A549 (cell line): ENCODE measurements around the gene HIC1. TPM values are rescaled to one million over a fixed set of nuclear protein-coding genes. Genes with fewer than 3 reads are reported as not detected.

Experiments used
- ATAC-seq, 2 experiments: fragments of 200-7000 bp in 1 of 2; fragments of >200 bp in 1 of 2; cut with Nextera tagmentation in 1 of 2; cut with Tn5 transposase in 1 of 2; 3 replicates each; pipeline versions ENCODE4 v1.8.0 to v1.9.1; 2018 to 2020; ENCODE audit warnings: mild to moderate bottlenecking in 1 of 2, moderate library complexity in 1 of 2
- CTCF ChIA-PET: fragments of 300-600 bp; sonication (Branson Sonifier 250); formaldehyde crosslinking; extraction: SDS; loops from one replicate; lab custom pipeline; 2021; ENCODE audit warnings: antibody characterized with exemption, inconsistent platforms; lab: Yijun Ruan, JAX
- POLR2A ChIA-PET: fragments of 350-600 bp; formaldehyde crosslinking; extraction: SDS; loops from one replicate; lab custom pipeline; 2021; ENCODE audit warnings: antibody characterized with exemption, inconsistent platforms; lab: Yijun Ruan, JAX
- DNase-seq, 2 experiments: peaks; one replicate each; pipeline versions ENCODE4 v3.0.0 to v3.0.0-alpha.2; 2011 to 2016; ENCODE audit warnings: low read depth in 1 of 2, low spot score in 1 of 2
- FAIRE-seq: peaks from 2 replicates; lab custom pipeline; 2011; peaks lifted over from hg19 to GRCh38; lab: Jason Lieb, UNC
- H3K27ac ChIP-seq, 2 experiments: fragments of >200 bp; sonication (Bioruptor Twin); formaldehyde crosslinking; 3 replicates each; pipeline ENCODE4 v1.5.1; 2016 to 2017
- H3K4me1 ChIP-seq: fragments of >200 bp; sonication (Bioruptor Twin); formaldehyde crosslinking; 3 replicates; pipeline ENCODE4 v1.6.1; 2016
- H3K4me2 ChIP-seq: fragments of >200 bp; sonication (Bioruptor Twin); formaldehyde crosslinking; 3 replicates; pipeline ENCODE4 v1.6.1; 2016
- H3K4me3 ChIP-seq: fragments of >200 bp; sonication (Bioruptor Twin); formaldehyde crosslinking; 3 replicates; pipeline ENCODE4 v1.5.1; 2016
- H3K9me3 ChIP-seq: fragments of >200 bp; sonication (Bioruptor Twin); formaldehyde crosslinking; 3 replicates; pipeline ENCODE4 v1.6.1; 2016
- BCL3 ChIP-seq: fragments of >200 bp; sonication (Bioruptor Twin); formaldehyde crosslinking; IDR thresholded peaks from 3 replicates; pipeline ENCODE4 v1.6.1; 2016
- BHLHE40 ChIP-seq: IDR thresholded peaks from 2 replicates; pipeline ENCODE4 v1.6.1; 2012; ENCODE audit warnings: low read depth, low read length, inconsistent platforms
- CEBPB ChIP-seq, 2 experiments: fragments of >200 bp in 1 of 2; sonication (Bioruptor Twin) in 1 of 2; formaldehyde crosslinking in 1 of 2; IDR thresholded peaks; 2 replicates each; pipeline ENCODE4 v1.6.1; 2012 to 2016
- CHD2 ChIP-seq: fragments of 150-350 bp; IDR thresholded peaks from 2 replicates; pipeline ENCODE4 v1.6.1; 2014; ENCODE audit warnings: low read length; ENCODE audit not compliant: partially characterized antibody
- E2F6 ChIP-seq: IDR thresholded peaks from 2 replicates; pipeline ENCODE4 v1.6.1; 2012; ENCODE audit warnings: low read depth, borderline replicate concordance
- ELK1 ChIP-seq: fragments of 150-350 bp; IDR thresholded peaks from 2 replicates; pipeline ENCODE4 v1.6.1; 2014; ENCODE audit warnings: low read depth, mild to moderate bottlenecking, low read length
- FOXS1 ChIP-seq: fragments of 250-450 bp; sonication (Bioruptor Pico); IDR thresholded peaks from 2 replicates; pipeline ENCODE4 v1.5.0; 2020; ENCODE audit warnings: mild to moderate bottlenecking, moderate library complexity
- GATA3 ChIP-seq: IDR thresholded peaks from 2 replicates; pipeline ENCODE4 v1.6.1; 2012; ENCODE audit warnings: borderline replicate concordance
- HDAC2 ChIP-seq: fragments of 200-600 bp; sonication (generic); IDR thresholded peaks from 2 replicates; pipeline ENCODE4 v1.6.1; 2016
- HOXA7 ChIP-seq: fragments of 250-450 bp; sonication (Bioruptor Pico); IDR thresholded peaks from 2 replicates; pipeline ENCODE4 v1.5.0; 2020; ENCODE audit warnings: mild to moderate bottlenecking, moderate library complexity
- HOXB13 ChIP-seq: fragments of 250-450 bp; sonication (Bioruptor Pico); IDR thresholded peaks from 2 replicates; pipeline ENCODE4 v1.5.0; 2020; ENCODE audit warnings: low read depth, mild to moderate bottlenecking, moderate library complexity
- HOXB5 ChIP-seq: fragments of 250-450 bp; sonication (Bioruptor Pico); IDR thresholded peaks from 2 replicates; pipeline ENCODE4 v1.5.0; 2020; ENCODE audit warnings: mild to moderate bottlenecking, moderate library complexity
- JUN ChIP-seq, 2 experiments: fragments of >200 bp; sonication (Bioruptor Twin); formaldehyde crosslinking; IDR thresholded peaks; 2 replicates in 1 of 2; 3 replicates in 1 of 2; pipeline ENCODE4 v1.6.1; 2016 to 2017
- MAZ ChIP-seq: fragments of 150-350 bp; IDR thresholded peaks from 2 replicates; pipeline ENCODE4 v1.6.1; 2014; ENCODE audit warnings: antibody characterized with exemption, low read depth, low read length, borderline replicate concordance
- MYC ChIP-seq: IDR thresholded peaks from 2 replicates; pipeline ENCODE4 v1.6.1; 2012; ENCODE audit warnings: mild to moderate bottlenecking, inconsistent platforms, low read length, improper control_type of control experiment, borderline replicate concordance
- RAD21 ChIP-seq, 2 experiments: fragments of >200 bp in 1 of 2; sonication (Bioruptor Twin) in 1 of 2; formaldehyde crosslinking in 1 of 2; IDR thresholded peaks in 1 of 2; conservative IDR thresholded peaks in 1 of 2; 2 replicates in 1 of 2; 3 replicates in 1 of 2; pipeline ENCODE4 v1.6.1; 2012 to 2018; ENCODE audit warnings: inconsistent platforms in 1 of 2
- RNF2 ChIP-seq: fragments of 200-600 bp; sonication (generic); IDR thresholded peaks from 2 replicates; pipeline ENCODE4 v1.6.1; 2016; ENCODE audit warnings: low read depth, mild to moderate bottlenecking, antibody characterized with exemption, moderate library complexity, borderline replicate concordance
- SMC3 ChIP-seq: fragments of >200 bp; sonication (Bioruptor Twin); formaldehyde crosslinking; IDR thresholded peaks from 3 replicates; pipeline ENCODE4 v1.6.1; 2018; ENCODE audit warnings: inconsistent platforms
- TFCP2L1 ChIP-seq: fragments of 250-450 bp; sonication (Bioruptor Pico); IDR thresholded peaks from 2 replicates; pipeline ENCODE4 v1.5.0; 2021; ENCODE audit warnings: mild to moderate bottlenecking
- ZC3H11A ChIP-seq: fragments of 450-650 bp; IDR thresholded peaks from 2 replicates; pipeline ENCODE4 v1.6.1; 2014; ENCODE audit warnings: antibody characterized with exemption, mild to moderate bottlenecking
- whole genome bisulfite sequencing: methylation state at CpG from one replicate; pipeline ENCODE4 v1.1.6; 2017; ENCODE audit errors: missing lambda C conversion rate; 5-methylcytosine and 5-hydroxymethylcytosine counted together
- polyA plus RNA-seq, 4 experiments: library from polyadenylated mRNA; depleted of rRNA in 3 of 4; stranded (reverse); fragments of >200 nt; fragmentation: RNase III in 1 of 4; extraction: RNeasy Plus Mini Kit Qiagen cat#74134 plus additional on column Dnase treatment in 1 of 4; gene quantifications; 2 replicates in 3 of 4; 3 replicates in 1 of 4; pipeline ENCODE4 v1.2.3, GENCODE V29; 2011 to 2017
- TF ChIP-seq, protein P1 (sequence below): fragments of 250-450 bp; sonication (Bioruptor Pico); IDR thresholded peaks from 2 replicates; pipeline ENCODE4 v1.5.0; 2021; ENCODE audit warnings: mild to moderate bottlenecking, moderate library complexity, borderline replicate concordance

HIC1 gene
- polyA plus RNA-seq, 2 of the 4 experiments (the other 2 are of a cell fraction): 0.13 to 1.3 TPM

- POLR2A ChIA-PET: no interaction called here
- Histone ChIP-seq H3K4me3 (no peak overlapping the region), H3K4me1 (peaks cover 11% of the 10 kb centered on the region), H3K27ac (no peak overlapping the region), H3K4me2 (no peak overlapping the region), H3K9me3 (no peaks in the 10 kb centered on the region)
- no peak for ATAC-seq
- TF ChIP-seq TFCP2L1 (CRISPR knock-in tag): no peak
- TF ChIP-seq CEBPB (IDR thresholded peaks at IDR 0.05): no peak
- TF ChIP-seq ELK1: no peak
- TF ChIP-seq GATA3: no peak
- FAIRE-seq: peak; percentile 28
- CTCF ChIA-PET: interaction anchor here (1.0 to 17.0 kb wide), 13 partner anchors 8 to 445 kb away, joined by 3 to 224 read pairs (median 5); partner anchors contain the start of genes DPH1, HIC1, OVCA2 and RTN4RL1
- no peak for DNase-seq
- WGBS: 51% methylated on average over 8 of the region's 8 CpGs
These were observed 35.2 kb upstream of the HIC1 start for GRCh38 chr17:2019723-2020122.

GRCh38 chr17:2020721-2021120 lies 34.2 kb upstream of the HIC1 start:
- Histone ChIP-seq H3K4me1 (peaks cover 14% of the 10 kb centered on the region), H3K9me3 (no peaks in the 10 kb centered on the region), H3K27ac (no peak overlapping the region), H3K4me3 (no peak overlapping the region), H3K4me2 (no peak overlapping the region)
- TF ChIP-seq MYC: no peak
- TF ChIP-seq FOXS1 (CRISPR knock-in tag): no peak
- TF ChIP-seq SMC3: no peak
- TF ChIP-seq JUN (IDR thresholded peaks at IDR 0.05): no peak
- TF ChIP-seq, protein P1, sequence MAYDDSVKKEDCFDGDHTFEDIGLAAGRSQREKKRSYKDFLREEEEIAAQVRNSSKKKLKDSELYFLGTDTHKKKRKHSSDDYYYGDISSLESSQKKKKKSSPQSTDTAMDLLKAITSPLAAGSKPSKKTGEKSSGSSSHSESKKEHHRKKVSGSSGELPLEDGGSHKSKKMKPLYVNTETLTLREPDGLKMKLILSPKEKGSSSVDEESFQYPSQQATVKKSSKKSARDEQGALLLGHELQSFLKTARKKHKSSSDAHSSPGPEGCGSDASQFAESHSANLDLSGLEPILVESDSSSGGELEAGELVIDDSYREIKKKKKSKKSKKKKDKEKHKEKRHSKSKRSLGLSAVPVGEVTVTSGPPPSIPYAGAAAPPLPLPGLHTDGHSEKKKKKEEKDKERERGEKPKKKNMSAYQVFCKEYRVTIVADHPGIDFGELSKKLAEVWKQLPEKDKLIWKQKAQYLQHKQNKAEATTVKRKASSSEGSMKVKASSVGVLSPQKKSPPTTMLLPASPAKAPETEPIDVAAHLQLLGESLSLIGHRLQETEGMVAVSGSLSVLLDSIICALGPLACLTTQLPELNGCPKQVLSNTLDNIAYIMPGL (CRISPR knock-in tag): no peak
- no peak for TF ChIP-seq TFCP2L1 (CRISPR knock-in tag)
- TF ChIP-seq BCL3: no peak
- no peak for TF ChIP-seq MAZ
- TF ChIP-seq BHLHE40: no peak
- no peak for TF ChIP-seq HOXB5 (CRISPR knock-in tag)
- TF ChIP-seq HOXB13: no peak
- no peak for TF ChIP-seq RNF2
- no peak for TF ChIP-seq CHD2
- TF ChIP-seq HDAC2: no peak
- TF ChIP-seq RAD21 (conservative IDR thresholded peaks at IDR 0.05 in 1 of 2, IDR thresholded peaks at IDR 0.05 in 1 of 2): no peak
- TF ChIP-seq HOXA7 (CRISPR knock-in tag): no peak
- TF ChIP-seq CEBPB (IDR thresholded peaks at IDR 0.05): no peak
- TF ChIP-seq E2F6: no peak
- TF ChIP-seq ZC3H11A: no peak
- FAIRE-seq (no peak), DNase-seq (no peak), ATAC-seq (no peak)
- WGBS: 56% methylated on average over 8 of the region's 8 CpGs
- ChIA-PET POLR2A (no interaction called here), CTCF (interaction anchor here (1.3 to 17.0 kb wide), 7 partner anchors 7 to 132 kb away, joined by 3 to 224 read pairs (median 24); partner anchors contain the start of genes DPH1, OVCA2 and RTN4RL1)
